GM18507 (cell line): ENCODE results near the gene RAB17.

Experiments used
- DNase-seq: peaks from one replicate; pipeline ENCODE4 v3.0.0; 2011; ENCODE audit warnings: low read depth; ENCODE audit not compliant: insufficient read length; ENCODE audit errors: extremely low spot score
- FAIRE-seq: peaks from 2 replicates; lab custom pipeline; 2011; peaks lifted over from hg19 to GRCh38; lab: Jason Lieb, UNC

Gene RAB17

DNA sequence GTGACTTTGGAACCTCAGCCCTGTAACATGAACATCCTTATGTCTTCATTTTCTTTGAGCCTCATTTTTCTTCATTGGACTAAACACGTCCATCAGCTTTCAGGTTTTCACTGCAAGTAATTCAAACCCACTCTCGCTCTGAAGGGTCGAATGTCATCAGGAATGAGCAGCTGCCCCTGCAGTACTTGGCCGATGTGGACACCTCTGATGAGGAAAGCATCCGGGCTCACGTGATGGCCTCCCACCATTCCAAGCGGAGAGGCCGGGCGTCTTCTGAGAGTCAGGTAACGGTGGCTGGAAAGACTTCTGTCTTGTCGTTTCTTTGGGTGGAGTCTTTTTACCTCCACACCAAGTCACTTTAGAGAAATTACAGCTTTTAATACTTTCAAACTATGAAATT lies 63.3 kb downstream of the RAB17 start:
- FAIRE-seq (no peak), DNase-seq (no peak)

DNA sequence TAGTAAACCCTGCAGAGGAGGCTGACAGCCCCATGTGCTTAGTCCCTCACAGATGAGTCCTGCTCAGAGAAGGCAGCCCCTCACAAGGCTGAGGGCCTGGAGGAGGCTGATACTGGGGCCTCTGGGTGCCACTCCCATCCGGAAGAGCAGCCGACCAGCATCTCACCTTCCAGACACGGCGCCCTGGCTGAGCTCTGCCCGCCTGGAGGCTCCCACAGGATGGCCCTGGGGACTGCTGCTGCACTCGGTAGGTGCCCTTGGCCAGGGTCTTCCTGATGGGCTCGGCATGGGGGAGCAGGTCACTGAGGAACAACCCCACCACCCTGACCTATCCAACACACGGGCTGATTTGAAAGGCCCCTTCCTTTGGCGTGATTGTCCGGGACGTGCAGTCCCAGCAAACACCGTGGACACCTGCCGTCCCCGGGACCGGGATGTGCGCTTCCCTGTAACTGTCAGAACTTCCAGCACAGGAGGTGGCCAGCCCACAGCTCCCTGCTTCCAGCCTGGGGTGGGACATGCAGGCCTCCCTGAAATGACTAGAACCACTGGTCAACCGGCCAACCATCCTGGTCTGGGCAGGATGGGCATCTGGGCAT lies 64.9 kb downstream of the RAB17 start:
- no peak for DNase-seq
- FAIRE-seq: no peak

DNA sequence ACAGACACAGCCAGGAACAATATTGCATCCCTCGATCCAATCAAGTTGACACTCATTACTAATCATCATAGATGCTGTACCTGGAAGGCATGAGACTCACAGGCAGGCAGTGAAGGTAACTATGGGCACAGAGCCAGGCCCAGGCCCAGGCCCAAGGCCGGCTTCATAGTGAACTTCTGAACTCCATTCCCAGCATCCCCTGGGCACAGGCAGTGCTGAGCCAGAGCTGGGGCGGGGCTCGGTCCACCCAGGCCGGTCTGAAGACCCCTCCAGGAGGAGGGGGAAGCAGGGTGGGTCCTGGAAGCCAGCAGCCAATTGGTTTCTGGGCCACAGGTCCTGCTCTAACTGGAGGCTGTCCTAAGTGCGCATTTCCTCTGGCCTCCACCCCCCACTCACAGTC lies 65.9 kb downstream of the RAB17 start:
- DNase-seq: no peak
- no peak for FAIRE-seq
